ENCODE results near the gene LECT2.

DNA sequence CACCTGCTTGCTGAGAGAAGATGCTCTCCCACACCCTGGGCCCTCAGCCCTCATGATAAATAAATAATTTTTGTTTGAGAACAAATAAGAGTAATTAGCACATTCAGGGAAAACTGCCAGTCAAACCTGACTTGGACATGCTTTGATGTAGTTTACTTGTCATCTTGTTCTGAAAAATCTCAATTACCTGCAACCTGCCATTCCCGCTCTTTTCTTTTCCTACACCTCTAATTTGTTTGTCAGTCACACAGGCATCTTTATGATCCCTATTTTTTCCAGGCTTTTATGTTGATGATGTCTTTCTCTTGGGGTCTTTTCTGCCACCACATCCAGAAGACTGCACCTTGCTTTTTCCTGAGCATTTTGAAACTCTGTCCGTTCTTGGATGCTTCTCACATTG lies 45.4 kb upstream of the LECT2 start:
- TF ChIP-seq, protein P1, sequence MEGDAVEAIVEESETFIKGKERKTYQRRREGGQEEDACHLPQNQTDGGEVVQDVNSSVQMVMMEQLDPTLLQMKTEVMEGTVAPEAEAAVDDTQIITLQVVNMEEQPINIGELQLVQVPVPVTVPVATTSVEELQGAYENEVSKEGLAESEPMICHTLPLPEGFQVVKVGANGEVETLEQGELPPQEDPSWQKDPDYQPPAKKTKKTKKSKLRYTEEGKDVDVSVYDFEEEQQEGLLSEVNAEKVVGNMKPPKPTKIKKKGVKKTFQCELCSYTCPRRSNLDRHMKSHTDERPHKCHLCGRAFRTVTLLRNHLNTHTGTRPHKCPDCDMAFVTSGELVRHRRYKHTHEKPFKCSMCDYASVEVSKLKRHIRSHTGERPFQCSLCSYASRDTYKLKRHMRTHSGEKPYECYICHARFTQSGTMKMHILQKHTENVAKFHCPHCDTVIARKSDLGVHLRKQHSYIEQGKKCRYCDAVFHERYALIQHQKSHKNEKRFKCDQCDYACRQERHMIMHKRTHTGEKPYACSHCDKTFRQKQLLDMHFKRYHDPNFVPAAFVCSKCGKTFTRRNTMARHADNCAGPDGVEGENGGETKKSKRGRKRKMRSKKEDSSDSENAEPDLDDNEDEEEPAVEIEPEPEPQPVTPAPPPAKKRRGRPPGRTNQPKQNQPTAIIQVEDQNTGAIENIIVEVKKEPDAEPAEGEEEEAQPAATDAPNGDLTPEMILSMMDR (IDR thresholded peaks at IDR 0.05) = no peak
- TF ChIP-seq POLR2A (IDR thresholded peaks at IDR 0.05) = no peak
